GM12801 (cell line): Measurements from ENCODE around the gene GRIN3A.

Source experiments
- TF ChIP-seq, protein P1 (sequence below): IDR thresholded peaks from one replicate; pipeline ENCODE4 v1.5.1; 2011; ENCODE audit warnings: control low read depth; ENCODE audit not compliant: insufficient read length; ENCODE audit errors: extremely low read depth

The GRIN3A gene

DNA sequence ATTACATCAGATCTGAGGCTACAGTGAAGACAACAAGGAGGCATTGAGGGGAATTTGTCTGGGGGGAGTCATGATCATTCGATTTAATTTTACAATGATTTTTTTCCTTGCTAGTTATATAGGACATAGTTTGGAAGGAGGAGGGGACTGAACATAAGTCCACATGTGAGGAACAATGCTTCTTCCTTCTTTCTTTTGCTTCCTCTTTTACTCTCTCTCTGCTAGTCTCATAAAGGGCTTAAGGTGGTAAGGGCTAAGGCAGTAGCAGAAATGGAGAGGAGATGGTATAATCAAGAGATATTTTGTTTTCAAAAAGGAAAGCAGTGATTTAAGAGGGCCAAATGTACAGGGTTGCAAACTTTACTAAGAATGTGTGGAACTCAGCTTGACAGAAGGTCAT lies 64.3 kb downstream of the GRIN3A start:
- TF ChIP-seq, protein P1, sequence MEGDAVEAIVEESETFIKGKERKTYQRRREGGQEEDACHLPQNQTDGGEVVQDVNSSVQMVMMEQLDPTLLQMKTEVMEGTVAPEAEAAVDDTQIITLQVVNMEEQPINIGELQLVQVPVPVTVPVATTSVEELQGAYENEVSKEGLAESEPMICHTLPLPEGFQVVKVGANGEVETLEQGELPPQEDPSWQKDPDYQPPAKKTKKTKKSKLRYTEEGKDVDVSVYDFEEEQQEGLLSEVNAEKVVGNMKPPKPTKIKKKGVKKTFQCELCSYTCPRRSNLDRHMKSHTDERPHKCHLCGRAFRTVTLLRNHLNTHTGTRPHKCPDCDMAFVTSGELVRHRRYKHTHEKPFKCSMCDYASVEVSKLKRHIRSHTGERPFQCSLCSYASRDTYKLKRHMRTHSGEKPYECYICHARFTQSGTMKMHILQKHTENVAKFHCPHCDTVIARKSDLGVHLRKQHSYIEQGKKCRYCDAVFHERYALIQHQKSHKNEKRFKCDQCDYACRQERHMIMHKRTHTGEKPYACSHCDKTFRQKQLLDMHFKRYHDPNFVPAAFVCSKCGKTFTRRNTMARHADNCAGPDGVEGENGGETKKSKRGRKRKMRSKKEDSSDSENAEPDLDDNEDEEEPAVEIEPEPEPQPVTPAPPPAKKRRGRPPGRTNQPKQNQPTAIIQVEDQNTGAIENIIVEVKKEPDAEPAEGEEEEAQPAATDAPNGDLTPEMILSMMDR, result no peak

DNA sequence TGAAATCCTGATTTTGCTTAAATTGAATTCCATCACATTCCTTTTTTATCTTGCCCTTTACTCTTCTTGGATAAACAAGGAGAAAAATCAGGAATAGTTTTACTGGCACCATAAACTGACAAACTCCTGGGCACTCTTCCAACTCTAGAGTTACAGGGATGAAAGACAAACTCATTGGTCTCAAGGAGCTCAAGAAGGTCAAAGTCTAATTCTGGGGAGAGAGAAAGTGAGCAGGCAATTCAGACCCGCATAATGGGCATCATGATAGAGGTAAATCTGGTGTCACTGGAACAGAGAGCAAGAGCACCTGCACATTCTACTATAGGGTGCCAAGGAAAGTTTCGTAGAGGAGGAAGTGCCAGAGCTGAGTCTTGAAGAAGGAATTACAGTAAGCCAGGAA lies 64.8 kb downstream of the GRIN3A start:
- TF ChIP-seq, protein P1, result no peak

DNA sequence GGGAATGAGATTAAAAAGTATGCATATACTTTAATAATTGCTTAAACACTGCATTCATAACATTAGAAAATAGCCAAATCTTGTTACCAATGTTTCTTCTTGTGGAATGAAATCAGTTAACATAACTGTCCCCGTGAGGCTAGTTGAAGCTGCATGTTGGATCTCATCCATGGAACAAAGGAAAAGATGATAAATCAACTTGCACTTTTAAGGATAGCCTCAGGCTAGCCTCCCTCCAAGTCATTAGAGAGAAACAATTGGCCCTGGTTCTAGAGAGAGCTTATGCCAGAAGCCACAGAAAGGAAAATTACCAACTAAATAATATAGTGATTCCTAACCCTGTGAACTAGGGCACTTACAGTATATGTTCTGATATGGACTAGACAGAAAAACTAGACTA lies 66.9 kb downstream of the GRIN3A start:
- TF ChIP-seq, protein P1, result no peak

DNA sequence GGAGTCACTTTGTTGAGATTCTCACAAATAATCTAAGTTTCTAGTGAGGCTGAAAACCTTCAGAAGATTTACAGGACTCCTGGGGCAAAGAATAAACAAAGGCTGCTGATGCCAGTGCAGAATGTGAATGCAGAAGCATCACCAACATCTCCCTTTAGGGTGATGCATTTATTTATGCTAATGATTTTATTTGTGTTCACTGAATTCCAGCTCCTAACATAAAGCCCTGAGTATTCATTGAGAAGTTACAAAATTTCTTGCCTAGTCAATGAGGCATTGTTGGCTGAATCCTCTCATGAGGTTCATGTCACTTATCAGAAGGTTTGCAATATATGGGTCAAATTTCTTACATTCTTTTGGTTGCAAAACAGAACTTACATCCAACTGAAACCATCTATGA lies 70.0 kb downstream of the GRIN3A start:
- TF ChIP-seq, protein P1, result no peak

DNA sequence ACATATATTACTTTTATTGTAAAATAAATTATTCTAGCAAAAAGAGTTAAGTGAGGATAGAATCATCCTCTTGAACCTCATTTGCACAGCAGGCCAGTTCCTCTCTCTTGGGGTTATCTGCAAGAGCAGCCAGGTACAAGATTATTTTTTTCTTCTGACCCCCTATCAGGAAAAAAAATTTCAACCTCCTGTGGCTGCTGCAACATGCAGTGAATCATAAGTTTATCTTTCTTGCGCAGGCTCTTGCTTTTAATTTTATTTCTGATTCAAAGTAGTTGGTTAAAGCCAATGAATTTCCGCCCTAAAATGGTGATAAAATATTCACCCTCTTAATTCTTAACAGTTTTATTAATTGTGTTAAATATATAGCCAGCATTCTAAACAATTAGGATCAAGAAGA lies 74.0 kb downstream of the GRIN3A start:
- TF ChIP-seq, protein P1, result no peak

DNA sequence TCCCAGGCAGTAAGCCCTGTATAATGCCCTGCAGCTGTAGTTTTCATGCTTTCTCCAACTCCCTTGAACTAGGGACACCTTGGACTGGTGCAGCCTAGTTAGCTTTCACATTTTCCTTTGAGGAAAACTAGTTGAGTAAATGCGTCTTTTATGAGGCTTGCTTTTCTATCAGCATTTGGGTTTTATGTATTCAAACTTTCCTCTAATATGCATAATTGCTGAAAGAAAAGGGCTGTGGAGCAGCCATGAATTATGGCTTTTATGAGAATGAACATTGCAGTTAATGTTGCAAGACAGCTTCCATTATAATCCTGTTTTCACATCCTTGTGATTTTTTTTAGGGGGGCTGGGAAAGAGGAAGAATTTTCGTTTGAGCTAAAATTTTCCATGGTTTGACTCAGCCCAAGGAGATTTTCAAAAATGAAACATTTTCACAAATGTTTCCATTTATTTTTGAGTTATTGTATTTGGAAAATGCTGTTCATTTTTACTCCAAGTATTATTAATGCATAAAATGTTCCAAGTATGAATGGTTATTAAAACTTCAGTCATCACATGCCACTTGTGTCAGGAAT lies 85.8 kb downstream of the GRIN3A start:
- TF ChIP-seq, protein P1, result no peak

DNA sequence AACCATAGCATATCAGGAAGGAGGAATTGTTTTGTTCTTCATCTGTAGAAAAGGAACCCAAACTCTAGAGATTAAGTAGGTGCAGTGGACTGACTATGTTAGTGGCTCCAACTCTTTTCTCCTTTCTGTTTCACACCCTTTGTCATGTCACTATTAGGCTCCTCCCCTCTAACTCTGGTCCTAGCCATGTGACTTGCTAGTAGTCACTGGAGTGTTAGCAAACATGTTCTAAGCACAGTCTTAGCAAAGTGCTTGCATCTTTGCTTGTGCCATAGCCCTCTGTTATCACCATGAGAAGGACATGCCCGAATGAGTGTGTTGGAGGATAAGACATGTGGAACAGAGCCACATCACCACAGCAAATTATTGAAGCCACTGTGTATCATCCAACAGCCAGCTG lies 88.3 kb downstream of the GRIN3A start:
- TF ChIP-seq, protein P1, result no peak
